ENCODE measurements around the gene UPB1.
"Not testable (repeated sequence)": the region's sequence is repeated elsewhere in the genome, so short reads cannot be mapped to it uniquely, and the experiment has no call there.

UPB1 gene

DNA sequence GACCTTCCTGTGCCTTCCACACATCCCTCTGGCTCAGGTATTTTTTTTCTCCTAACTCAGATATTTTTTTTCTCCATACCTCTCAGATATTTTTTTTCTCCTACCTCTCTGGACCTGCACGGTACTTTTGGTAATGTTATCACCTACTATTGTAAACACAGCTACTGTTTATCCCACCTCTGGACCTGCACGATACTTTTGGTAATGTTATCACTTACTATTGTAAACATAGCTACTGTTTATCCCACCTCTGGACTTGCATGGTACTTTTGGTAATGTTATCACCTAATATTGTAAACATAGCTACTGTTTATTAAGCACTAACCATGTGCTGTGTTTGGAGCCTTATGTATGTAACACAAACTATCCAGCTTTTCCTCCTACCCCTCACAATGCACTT, 12.1 kb upstream of the UPB1 start:
- DNase-seq: no peak

GRCh38 chr22:24483976-24484545, 11.1 kb upstream of the UPB1 start:
- DNase-seq: no peak

- no peak for DNase-seq
Observed at GRCh38 chr22:24485170-24485569, 10.0 kb upstream of the UPB1 start.

- no peak for DNase-seq
Observed at GRCh38 chr22:24485608-24486007, 9.5 kb upstream of the UPB1 start.

DNA sequence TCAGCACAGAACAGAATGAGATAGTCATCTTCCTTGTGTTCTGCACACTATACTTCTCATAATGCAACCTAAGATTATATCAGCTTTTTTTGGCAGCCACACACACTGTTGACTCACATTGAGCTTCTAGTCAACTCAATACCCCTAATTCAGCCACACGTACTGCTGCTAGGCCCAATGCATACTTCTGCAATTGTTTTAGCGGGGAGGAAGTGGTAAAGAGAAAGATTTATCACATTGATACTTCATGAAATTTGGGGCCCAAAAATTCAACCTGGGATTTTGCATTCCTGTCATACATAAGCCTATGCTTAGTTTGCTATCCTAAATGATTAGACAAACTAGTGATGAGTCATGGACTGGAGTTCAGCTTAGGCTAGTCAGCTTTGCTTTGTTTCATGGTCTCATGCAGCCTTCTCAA, 8.6 kb upstream of the UPB1 start:
- no peak for DNase-seq

DNA sequence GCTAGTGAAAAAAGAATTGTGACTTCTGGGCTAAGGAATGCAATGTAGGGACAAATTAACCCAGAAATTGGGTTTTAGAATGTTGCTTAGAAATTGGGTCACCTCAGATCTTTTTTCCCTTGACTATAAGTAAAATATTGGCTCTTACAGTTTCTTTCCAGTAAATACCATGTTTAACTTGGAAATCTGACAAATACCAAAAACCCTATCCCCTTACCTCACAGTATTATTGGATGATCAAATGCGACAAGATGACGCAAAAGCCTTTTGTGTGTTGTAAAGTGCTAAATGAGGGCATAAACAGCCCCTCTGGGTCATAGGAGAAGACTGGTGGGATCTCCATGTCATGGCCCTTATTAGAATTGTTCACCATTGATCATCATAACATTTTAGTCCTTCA, 6.1 kb upstream of the UPB1 start:
- DNase-seq: no peak

DNA sequence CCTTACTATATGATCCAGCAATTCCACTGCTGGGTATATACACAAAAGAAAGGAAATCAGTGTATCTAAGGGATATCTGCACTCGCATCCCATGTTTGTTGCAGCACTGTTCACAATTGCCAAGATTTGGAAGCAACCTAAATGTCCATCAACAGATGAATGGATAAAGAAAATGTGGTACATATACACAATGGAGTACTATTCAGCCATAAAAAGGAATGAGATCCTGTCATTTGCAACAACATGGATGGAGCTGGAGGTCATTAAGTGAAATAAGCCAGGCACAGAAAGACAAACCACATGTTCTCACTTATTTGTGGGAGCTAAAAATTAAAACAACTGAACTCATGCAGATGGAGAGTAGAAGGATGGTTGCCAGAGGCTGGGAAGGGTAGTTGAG, 5.7 kb upstream of the UPB1 start:
- DNase-seq: not testable (repeated sequence)

DNA sequence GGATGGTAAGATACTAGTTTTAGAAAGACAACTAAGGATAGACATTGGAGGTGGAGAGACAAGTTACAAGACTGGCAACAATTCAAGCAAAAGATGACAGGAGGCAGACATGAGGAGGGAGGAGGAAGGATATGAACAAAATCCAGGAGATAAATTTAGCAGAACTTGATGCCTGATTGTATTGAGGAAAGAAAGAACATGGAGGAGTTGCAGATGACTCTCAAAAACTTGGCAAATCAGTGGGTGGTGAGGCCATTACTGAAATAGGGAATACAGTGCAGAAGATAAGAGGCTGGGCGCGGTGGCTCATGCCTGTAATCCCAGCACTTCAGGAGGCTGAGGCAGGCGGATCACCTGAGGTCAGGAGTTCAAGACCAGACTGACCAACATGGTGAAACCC, 2.7 kb upstream of the UPB1 start:
- DNase-seq: no peak

DNA sequence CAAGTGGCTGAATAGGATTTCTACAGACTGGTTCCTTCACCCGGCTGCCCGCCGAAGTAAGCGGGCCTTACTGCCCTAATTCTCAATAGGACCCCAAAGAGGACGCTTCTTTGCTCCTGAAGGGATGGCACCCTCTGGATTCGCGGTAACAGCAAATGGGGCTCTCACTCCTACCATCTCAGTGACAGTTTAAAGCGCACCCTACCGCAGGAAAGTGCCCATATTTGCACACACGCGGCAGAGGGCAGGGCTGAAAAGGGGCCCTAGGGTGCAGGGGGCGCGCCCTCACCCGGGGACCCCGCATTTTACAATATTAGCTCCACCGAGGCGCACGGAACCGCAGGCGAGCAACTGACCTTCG, 985 bp upstream of the UPB1 start:
- no peak for DNase-seq

DNA sequence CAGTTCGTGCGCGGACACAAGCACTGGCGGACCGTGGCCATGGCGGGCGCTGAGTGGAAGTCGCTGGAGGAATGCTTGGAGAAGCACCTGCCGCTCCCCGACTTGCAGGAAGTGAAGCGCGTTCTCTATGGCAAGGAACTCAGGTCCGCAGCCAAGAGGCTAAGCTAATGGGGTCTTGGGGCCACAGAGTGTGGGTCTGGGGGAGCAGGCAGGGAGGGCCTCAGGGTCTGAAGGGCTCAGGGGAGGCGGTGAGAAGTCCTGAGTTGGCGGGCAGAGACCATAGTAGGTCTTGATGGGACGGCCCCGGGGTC, 188 bp downstream of the UPB1 start:
- no peak for DNase-seq

DNA sequence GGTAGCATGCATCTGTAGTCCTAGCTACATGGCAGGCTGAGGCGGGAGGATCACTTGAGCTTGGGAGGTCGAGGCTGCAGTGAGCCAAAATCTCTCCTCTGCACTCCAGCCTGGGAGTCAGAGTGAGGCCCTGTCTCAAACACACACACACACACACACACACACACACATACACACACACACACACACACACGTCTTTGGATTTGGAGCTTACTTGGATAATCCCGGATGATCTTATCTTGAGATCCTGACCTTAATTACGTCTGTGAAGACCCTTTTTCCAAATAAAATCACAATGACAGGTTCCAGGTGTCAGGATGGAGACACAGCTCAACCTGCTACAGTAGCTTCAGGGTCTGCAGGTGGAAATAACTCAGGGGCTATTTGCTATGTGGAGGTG, 1.1 kb downstream of the UPB1 start:
- no peak for DNase-seq

- no peak for DNase-seq
Observed at GRCh38 chr22:24496661-24497060, 1.5 kb downstream of the UPB1 start.

- no peak for DNase-seq
Observed at GRCh38 chr22:24497841-24498258, 2.7 kb downstream of the UPB1 start.

- DNase-seq: no peak
Observed at GRCh38 chr22:24498824-24499223, 3.7 kb downstream of the UPB1 start.

DNA sequence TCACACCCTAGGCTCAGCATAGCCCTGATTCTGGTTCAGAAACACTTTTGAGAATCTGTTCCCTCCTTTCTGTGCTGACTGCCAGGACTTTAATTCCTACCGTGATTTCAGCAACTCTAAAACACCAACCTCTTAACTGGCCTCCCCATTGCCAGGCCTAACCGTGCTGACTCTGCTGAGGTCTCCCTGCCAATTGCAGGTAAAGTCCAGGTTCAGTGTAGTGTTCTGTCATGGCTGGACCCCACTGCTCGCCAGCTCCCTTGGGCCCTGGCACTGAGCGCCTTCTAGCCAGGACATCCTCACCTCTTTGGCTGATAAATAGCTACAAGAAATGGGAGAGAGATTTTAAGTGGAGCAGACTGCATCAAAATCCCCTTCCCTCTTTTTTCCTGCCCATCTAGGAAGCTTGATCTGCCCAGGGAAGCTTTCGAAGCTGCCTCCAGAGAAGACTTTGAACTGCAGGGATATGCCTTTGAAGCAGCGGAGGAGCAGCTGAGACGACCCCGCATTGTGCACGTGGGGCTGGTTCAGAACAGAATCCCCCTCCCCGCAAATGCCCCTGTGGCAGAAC, 4.7 kb downstream of the UPB1 start:
- no peak for DNase-seq

DNA sequence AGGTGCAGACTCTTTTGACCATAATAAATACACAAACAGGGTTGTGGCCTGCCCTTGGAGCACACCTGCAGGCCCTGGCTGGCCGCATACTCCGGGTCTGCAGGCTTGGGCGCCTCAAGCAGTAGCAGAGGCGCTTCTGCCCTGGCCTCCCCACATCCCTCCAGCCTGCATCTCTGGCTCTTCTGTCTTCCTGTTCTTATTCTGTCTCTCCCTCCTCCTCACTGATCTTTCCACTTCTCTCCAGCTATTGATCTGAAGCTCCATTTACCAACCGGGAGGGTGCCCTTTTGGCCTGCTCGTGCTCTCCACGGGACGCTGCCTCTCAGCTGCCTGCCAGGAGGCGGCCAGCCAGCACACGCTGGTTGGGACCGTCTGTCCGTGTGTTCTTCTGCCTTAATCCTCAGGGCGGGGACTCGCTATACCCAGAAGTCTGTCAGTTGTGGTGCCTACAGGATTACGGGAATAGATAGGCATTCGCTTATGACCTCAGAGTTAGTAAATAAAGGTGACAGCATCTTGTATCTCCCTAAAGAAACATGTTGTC, 5.2 kb downstream of the UPB1 start:
- DNase-seq: no peak

- DNase-seq: no peak
Observed at GRCh38 chr22:24501301-24502005, 6.3 kb downstream of the UPB1 start.

DNA sequence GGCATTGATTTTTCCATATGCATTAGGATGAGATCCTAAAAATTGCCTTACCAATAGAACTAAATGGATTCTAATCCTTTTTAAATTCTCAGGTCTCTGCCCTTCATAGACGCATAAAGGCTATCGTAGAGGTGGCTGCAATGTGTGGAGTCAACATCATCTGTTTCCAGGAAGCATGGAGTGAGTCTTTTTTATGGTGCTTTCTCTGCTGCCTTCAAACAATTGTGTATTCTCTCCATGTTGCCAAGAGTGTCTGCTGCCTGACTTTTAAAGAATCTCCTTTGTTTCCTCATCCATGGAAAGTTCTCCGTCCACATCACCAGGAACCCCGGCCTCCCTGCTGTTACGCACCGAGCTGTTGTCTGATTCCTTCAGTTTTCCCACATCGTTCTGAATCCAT, 6.9 kb downstream of the UPB1 start:
- no peak for DNase-seq

DNA sequence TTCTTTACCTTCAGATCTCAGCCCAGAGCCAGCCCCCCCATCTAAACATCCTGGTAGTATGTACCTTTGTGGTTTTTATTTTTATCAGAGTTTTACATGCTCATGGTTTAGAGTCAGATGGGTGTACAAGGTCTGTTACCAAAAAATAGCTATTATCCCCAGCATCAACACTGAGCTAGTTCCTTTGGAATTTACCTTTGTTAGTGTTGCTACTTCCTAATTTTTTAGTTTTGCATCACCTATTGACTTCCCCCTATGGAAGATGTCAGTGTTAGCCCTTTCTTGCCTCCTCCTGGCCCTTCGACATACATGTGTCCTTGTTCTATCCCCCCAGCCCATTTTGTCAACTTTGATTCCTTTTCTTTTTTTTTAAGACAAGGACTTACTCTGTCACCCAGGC, 7.4 kb downstream of the UPB1 start:
- DNase-seq: no peak

DNA sequence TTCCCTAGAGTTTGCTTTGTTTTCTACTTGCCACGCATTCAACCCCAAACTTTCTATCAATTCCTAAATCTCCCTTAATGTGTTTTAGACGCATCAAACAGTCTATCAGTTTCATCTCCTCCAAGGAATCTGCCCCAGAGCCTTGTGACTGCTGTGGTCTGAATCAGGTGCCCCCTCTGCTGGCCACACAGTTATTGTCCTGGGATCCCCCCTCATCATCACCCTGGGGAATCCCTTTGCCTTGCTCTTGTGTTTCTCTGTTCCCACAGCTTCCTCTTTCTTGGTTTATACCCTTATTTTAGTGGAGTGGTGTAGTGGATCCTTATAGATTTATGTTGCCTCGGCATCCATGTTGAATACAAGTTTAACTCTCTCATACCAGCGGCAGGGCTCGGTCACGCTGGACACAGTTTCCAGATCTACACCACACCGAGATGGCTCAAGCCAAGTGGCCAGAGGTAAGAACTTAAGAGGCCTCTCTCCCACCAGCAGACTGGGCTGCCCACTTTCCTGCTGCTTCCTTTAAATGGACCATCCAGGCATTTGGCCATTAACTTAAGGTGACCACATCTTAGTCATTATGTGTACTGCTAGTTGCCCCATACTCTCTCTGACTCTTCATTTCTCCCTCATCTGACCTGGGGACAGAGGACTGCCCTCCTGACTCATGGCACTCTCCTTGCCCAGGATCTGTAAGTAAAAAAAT, 8.2 kb downstream of the UPB1 start:
- peak; percentile 62 for DNase-seq

- DNase-seq: no peak
Observed at GRCh38 chr22:24503843-24504338, 8.8 kb downstream of the UPB1 start.

GRCh38 chr22:24504540-24504939, 9.4 kb downstream of the UPB1 start:
- DNase-seq: no peak

DNA sequence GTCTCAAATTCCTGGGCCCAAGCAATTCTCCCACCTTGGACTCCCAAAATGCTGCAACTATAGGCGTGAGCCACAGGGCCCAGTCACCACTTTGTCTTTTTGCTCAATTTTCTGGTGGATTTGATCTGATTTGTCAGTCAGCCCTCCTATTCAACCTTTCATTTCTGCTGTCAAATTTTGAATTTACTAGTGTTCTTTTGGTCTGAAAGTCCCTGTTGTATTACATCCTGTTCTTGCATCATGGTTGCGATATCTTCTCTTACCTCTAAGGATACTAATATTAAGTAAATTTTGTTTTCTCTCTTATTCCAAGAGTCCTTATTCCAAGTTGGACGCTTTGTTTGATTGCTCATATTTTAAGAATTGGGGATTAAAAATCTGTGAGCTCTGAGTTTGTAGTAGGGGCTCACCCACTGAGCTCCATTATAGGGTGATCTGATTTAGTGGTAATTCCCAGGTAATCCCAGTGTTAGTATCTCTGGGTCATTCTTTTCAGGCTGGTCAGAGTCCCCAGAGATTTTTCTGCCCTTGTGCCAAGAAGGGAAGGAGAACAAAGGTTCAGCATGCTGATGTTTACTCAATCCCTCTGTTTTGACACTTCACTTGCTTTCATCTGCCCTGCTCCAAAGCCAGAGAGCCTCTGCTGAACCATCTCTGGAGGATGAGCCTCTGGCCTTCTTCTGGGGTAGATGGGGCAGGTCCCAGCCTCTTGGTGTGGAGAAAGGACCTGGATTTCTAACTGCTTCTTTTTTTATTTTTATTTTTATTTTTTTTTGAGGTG, 10.0 kb downstream of the UPB1 start:
- DNase-seq: no peak

Measured in activated CD4-positive, alpha-beta T cell treated with anti-CD3 and anti-CD28 coated beads, Interleukin-2, amount 50 U/mL, for 4 hours (primary cell).